ENCODE measurements around the gene TTBK2. TPM values are rescaled to one million over a fixed set of nuclear protein-coding genes. Genes with fewer than 3 reads are reported as not detected.

The TTBK2 gene
- total RNA-seq, 1 experiment from 2014 or later = 10.6 TPM

- intact Hi-C loops (cut with micrococcal nuclease) = no loop called here
- no peak overlapping the region for H3K9ac ChIP-seq (ENCODE audit: low read length)
- POLR2A ChIA-PET = no interaction called here
- H3K27ac ChIP-seq (ENCODE audit: low read depth, low read length) = no peak overlapping the region
- ATAC-seq (no peak), DNase-seq (ENCODE audit: low read depth, low spot score) (no peak)
- no peaks in the 10 kb centered on the region for H3K79me2 ChIP-seq (ENCODE audit: insufficient read depth, low read length)
- H3K4me2 ChIP-seq (ENCODE audit: low read length) = no peak overlapping the region
- H3K27me3 ChIP-seq (ENCODE audit: insufficient read depth, low read length) = no peaks in the 10 kb centered on the region
- BruUV-seq (replicated peaks) = no TSS peak
- H4K20me1 ChIP-seq (ENCODE audit: insufficient read depth) = no peaks in the 10 kb centered on the region
- TF ChIP-seq MAX (IDR thresholded peaks at IDR 0.05) (no peak), SP1 (IDR thresholded peaks at IDR 0.05; ENCODE audit: low read depth) (no peak), REST (IDR thresholded peaks at IDR 0.05; ENCODE audit: low read depth) (no peak), POLR2A (IDR thresholded peaks at IDR 0.05; ENCODE audit: borderline replicate concordance, extremely low read depth, insufficient read depth, insufficient read length) (no peak), EZH2 (IDR thresholded peaks at IDR 0.05) (no peak), CEBPB (IDR thresholded peaks at IDR 0.05; ENCODE audit: low read depth) (no peak)
- CTCF ChIA-PET = no interaction called here
- no peak overlapping the region for H2AFZ ChIP-seq (ENCODE audit: low read depth, low read length, poor library complexity, severe bottlenecking)
- RAD21 ChIA-PET (ENCODE audit: low non-redundant PET in 1 of 2, low total read pairs in 2 of 2, uncharacterized antibody in 2 of 2, unreplicated experiment in 2 of 2) = no interaction called here
- H3K9me2 ChIP-seq (ENCODE audit: insufficient read depth) = no peaks in the 10 kb centered on the region
- H3K36me3 ChIP-seq (ENCODE audit: control insufficient read depth in 1 of 2, insufficient read depth in 2 of 2, low read length in 2 of 2) = no peaks in the 10 kb centered on the region
- H3K4me3 ChIP-seq (replicated peaks in 1 of 2; ENCODE audit: low read depth in 1 of 2, low read length in 2 of 2) = no peak overlapping the region
- no peaks in the 10 kb centered on the region for H3K9me3 ChIP-seq (ENCODE audit: control insufficient read depth in 1 of 2, insufficient read depth in 1 of 2, low read depth in 1 of 2, low read length in 2 of 2)
- H3K4me1 ChIP-seq (ENCODE audit: control insufficient read depth in 1 of 2, insufficient read depth in 2 of 2, low read length in 2 of 2) = no peaks in the 10 kb centered on the region
Measured at GRCh38 chr15:42826251-42826890, 94.2 kb downstream of the TTBK2 start.

GRCh38 chr15:42825599-42825998 lies 95.0 kb downstream of the TTBK2 start:
- intact Hi-C loops (cut with micrococcal nuclease) = no loop called here
- BruUV-seq (replicated peaks) = no TSS peak
- Histone ChIP-seq H3K9ac (ENCODE audit: low read length) (no peak overlapping the region), H3K9me3 (ENCODE audit: control insufficient read depth in 1 of 2, insufficient read depth in 1 of 2, low read depth in 1 of 2, low read length in 2 of 2) (no peaks in the 10 kb centered on the region), H3K4me2 (ENCODE audit: low read length) (no peak overlapping the region), H2AFZ (ENCODE audit: low read depth, low read length, poor library complexity, severe bottlenecking) (no peak overlapping the region), H3K9me2 (ENCODE audit: insufficient read depth) (no peaks in the 10 kb centered on the region), H3K79me2 (ENCODE audit: insufficient read depth, low read length) (no peaks in the 10 kb centered on the region), H3K27ac (ENCODE audit: low read depth, low read length) (no peak overlapping the region), H4K20me1 (ENCODE audit: insufficient read depth) (no peaks in the 10 kb centered on the region), H3K4me3 (replicated peaks in 1 of 2; ENCODE audit: low read depth in 1 of 2, low read length in 2 of 2) (no peak overlapping the region), H3K27me3 (ENCODE audit: insufficient read depth, low read length) (no peaks in the 10 kb centered on the region), H3K4me1 (ENCODE audit: control insufficient read depth in 1 of 2, insufficient read depth in 2 of 2, low read length in 2 of 2) (no peaks in the 10 kb centered on the region), H3K36me3 (ENCODE audit: control insufficient read depth in 1 of 2, insufficient read depth in 2 of 2, low read length in 2 of 2) (no peaks in the 10 kb centered on the region)
- ChIA-PET CTCF (no interaction called here), RAD21 (ENCODE audit: low non-redundant PET in 1 of 2, low total read pairs in 2 of 2, uncharacterized antibody in 2 of 2, unreplicated experiment in 2 of 2) (no interaction called here), POLR2A (no interaction called here)
- ATAC-seq = no peak
- no peak for DNase-seq (ENCODE audit: low read depth, low spot score)
- TF ChIP-seq SRF (IDR thresholded peaks at IDR 0.05; ENCODE audit: low read depth) (no peak), EZH2 (IDR thresholded peaks at IDR 0.05) (no peak), SIN3A (IDR thresholded peaks at IDR 0.05; ENCODE audit: low read depth) (no peak), ZFX (IDR thresholded peaks at IDR 0.05) (no peak), ZNF274 (IDR thresholded peaks at IDR 0.05; ENCODE audit: low read depth, low read length) (no peak), TCF7L2 (IDR thresholded peaks at IDR 0.05; ENCODE audit: borderline replicate concordance, extremely low read depth, insufficient read depth, insufficient read length) (no peak), YY1 (IDR thresholded peaks at IDR 0.05; ENCODE audit: extremely low read depth, insufficient replicate concordance, low read depth, low read length) (no peak), ELF1 (IDR thresholded peaks at IDR 0.05; ENCODE audit: borderline replicate concordance, low read depth) (no peak), POLR2A (IDR thresholded peaks at IDR 0.05; ENCODE audit: borderline replicate concordance, extremely low read depth, insufficient read depth, insufficient read length) (no peak), ZBTB33 (IDR thresholded peaks at IDR 0.05; ENCODE audit: extremely low read depth, insufficient replicate concordance, low read length) (no peak), MAX (IDR thresholded peaks at IDR 0.05) (no peak)
